ENCODE results near the gene JUN. TPM values are rescaled to one million over a fixed set of nuclear protein-coding genes. Genes with fewer than 3 reads are reported as not detected.

Gene JUN
- total RNA-seq, 4 donors from 2014 or later: 64.2 to 121 (median 85.9) TPM

DNA sequence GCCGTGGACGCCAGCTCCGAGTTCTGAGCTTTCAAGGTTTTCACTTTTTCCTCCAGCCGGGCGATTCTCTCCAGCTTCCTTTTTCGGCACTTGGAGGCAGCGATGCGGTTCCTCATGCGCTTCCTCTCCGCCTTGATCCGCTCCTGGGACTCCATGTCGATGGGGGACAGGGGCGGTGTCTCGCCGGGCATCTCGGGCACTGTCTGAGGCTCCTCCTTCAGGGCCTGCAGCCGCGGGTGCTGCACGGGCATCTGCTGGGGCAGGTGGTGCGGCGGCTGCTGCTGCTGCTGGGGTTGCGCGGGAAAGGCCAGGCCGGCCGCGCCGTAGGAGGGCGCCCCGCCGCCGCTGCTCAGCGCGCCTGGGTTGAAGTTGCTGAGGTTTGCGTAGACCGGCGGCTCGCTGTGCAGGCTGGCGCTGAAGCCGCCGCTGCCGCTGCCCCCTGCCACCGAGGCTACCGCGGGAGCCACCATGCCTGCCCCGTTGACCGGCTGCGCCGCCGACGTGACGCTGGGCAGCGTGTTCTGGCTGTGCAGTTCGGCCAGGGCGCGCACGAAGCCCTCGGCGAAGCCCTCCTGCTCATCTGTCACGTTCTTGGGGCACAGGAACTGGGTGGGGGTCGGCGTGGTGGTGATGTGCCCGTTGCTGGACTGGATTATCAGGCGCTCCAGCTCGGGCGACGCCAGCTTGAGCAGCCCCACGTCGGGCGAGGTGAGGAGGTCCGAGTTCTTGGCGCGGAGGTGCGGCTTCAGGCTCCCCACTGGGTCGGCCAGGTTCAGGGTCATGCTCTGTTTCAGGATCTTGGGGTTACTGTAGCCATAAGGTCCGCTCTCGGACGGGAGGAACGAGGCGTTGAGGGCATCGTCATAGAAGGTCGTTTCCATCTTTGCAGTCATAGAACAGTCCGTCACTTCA is 1.4 kb downstream of the JUN start:
- TF ChIP-seq, protein P1, sequence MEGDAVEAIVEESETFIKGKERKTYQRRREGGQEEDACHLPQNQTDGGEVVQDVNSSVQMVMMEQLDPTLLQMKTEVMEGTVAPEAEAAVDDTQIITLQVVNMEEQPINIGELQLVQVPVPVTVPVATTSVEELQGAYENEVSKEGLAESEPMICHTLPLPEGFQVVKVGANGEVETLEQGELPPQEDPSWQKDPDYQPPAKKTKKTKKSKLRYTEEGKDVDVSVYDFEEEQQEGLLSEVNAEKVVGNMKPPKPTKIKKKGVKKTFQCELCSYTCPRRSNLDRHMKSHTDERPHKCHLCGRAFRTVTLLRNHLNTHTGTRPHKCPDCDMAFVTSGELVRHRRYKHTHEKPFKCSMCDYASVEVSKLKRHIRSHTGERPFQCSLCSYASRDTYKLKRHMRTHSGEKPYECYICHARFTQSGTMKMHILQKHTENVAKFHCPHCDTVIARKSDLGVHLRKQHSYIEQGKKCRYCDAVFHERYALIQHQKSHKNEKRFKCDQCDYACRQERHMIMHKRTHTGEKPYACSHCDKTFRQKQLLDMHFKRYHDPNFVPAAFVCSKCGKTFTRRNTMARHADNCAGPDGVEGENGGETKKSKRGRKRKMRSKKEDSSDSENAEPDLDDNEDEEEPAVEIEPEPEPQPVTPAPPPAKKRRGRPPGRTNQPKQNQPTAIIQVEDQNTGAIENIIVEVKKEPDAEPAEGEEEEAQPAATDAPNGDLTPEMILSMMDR (IDR thresholded peaks at IDR 0.05; ENCODE audit: low read depth): no peak

DNA sequence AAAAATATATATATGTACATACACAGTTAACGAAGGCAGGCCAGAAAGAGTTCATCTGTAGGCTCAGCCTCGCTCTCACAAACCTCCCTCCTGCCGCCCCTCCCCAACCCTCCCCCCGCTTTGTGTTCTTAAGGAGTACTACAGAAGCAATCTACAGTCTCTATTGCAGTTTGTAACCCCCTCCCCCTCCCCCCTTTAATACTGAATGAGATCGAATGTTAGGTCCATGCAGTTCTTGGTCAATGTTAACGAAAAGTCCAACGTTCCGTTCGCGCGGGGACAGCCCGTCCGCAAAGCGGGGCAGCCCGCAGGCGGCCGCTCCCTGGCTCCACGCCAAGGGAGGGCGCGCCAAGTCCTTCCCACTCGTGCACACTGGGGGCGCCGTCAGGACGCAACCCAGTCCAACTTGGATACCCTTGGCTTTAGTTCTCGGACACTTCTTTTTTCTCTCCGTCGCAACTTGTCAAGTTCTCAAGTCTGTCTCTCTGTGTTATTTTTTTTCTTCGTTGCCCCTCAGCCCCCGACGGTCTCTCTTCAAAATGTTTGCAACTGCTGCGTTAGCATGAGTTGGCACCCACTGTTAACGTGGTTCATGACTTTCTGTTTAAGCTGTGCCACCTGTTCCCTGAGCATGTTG is 2.2 kb downstream of the JUN start:
- TF ChIP-seq, protein P1 (IDR thresholded peaks at IDR 0.05; ENCODE audit: low read depth): no peak

DNA sequence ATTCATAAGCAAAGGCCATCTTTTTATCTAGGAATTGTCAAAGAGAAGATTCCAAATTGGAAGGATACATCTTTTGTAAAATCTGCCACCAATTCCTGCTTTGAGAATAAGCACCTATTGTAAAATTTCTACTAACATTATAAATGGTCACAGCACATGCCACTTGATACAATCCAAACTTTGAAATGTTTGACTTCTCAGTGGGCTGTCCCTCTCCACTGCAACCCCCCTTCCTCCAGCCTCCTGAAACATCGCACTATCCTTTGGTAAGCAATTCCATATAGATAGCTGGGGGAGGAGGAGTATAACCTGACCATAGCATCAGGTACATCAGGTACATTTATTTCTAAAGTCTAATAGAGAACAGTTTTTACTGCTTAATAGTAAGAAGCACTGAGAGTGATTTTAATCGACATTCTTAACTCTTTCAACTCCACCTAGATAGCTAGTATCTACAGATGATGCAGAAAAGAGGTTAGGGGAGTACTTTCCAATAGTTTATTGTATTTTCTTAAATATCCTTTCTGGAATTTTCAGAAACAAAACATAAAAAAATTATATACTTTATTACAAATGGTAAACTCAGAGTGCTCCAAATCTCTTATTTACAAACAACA is 2.9 kb downstream of the JUN start:
- TF ChIP-seq, protein P1 (IDR thresholded peaks at IDR 0.05; ENCODE audit: low read depth): no peak

DNA sequence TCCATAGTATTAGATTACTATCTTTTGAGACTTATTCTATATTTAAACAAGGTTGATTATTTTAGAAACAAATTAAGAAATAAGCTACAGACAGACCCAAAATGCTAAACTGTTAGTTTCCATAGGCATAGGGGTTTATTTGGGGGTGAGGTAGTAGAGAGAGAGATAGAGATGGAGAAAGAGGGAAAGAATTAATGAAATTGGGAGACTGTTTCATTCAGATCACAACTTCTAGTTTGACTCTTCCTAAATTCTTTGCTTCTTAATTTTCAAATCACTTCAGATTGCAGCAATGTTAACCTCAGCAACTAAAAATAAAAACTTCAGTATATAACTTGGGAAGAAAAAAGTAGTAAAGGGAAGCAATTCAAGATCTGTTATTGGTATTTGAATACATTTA is 3.4 kb downstream of the JUN start:
- TF ChIP-seq, protein P1 (IDR thresholded peaks at IDR 0.05; ENCODE audit: low read depth): no peak

DNA sequence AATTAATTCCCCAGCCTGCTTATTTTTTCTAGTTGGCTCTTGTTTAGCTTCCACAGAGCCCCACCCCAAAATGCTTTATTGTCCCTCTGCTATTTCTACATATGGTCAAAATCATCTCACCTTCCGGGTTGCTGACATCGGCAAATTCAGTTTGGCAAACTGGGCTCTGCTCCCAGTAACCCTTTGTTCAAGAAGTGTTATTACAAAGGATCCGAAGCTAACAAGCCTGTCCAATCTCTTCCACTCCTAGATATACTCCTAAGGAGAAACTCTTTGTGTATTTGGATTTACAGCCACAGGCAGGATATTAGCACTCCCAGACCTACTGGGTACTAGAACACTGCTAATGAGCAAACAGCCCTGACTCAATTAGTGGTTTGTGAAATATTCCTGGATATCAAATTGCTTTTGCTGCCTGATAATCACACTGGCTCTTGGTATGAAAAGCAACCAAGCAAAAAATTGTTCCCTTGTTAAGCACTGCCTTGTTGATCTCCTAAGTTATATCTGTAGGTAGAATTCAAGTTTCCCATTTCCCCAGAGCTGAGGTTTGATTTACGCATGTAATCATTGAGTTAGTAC is 4.0 kb downstream of the JUN start:
- TF ChIP-seq, protein P1 (IDR thresholded peaks at IDR 0.05; ENCODE audit: low read depth): no peak

DNA sequence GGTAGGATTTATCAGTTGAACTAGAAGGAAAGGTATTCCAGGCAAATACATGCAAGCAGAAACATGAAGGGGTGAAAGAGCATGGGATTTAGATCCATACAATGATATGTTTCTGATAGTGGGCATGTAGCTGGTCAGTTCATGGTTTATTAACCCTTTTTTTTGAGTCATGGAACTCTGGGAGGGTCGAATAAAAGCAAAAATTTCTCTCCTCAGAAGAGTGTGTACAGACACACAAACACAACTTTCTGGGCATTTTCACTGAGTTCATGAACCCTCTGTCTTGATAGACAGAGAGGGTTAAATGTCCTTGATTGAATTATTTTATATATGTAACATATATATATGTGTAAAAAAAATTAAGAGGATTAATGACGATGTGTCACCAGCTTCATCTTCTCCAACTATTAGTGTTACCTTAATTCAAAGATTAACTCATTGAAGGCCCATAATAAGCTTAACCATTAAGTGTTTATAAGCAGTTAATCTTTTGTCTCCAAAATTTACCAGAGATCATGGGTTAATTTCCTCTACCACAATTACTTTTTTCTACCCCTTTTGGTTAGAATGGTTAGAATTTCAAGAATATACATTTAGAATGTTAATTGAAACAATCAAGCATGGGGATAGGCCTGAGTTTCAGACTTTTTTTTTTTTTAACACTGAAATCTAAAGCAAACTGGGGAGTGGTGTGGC is 4.6 kb downstream of the JUN start:
- TF ChIP-seq, protein P1 (IDR thresholded peaks at IDR 0.05; ENCODE audit: low read depth): no peak
